PC-9 (cell line): ENCODE results near the gene MORF4L1. TPM values are rescaled to one million over a fixed set of nuclear protein-coding genes. Genes with fewer than 3 reads are reported as not detected.

Experiments
- Bru-seq: library from RNA; stranded (reverse); fragments of 400-500 nt; gene quantifications from one replicate; lab custom pipeline; 2021; lab: Mats Ljungman, UMichigan
- BruChase-seq, 2 experiments: library from RNA; stranded (reverse); fragments of 400-500 nt; gene quantifications; one replicate each; lab custom pipeline; 2021; lab: Mats Ljungman, UMichigan
- BruUV-seq: library from RNA; stranded (reverse); fragments of 400-500 nt; replicated peaks from 2 replicates; lab custom pipeline; 2021; lab: Mats Ljungman, UMichigan
- CTCF ChIA-PET: fragments of 300-600 bp; sonication (Branson Sonifier 250); formaldehyde crosslinking; loops from one replicate; lab custom pipeline; 2022; ENCODE audit warnings: antibody characterized with exemption; lab: Charles Lee
- POLR2A ChIA-PET: fragments of 300-600 bp; sonication (Branson Sonifier 250); formaldehyde crosslinking; loops from one replicate; lab custom pipeline; 2022; ENCODE audit warnings: antibody characterized with exemption; ENCODE audit not compliant: unreplicated experiment; lab: Charles Lee
- DNase-seq, 2 experiments: peaks; one replicate each; pipeline versions ENCODE4 v3.0.0 to v3.0.0-alpha.2; 2015 to 2022; ENCODE audit warnings: mixed read lengths in 1 of 2
- H2AFZ ChIP-seq: fragments of 200-600 bp; sonication (generic); 2 replicates; pipeline ENCODE4 v1.8.1; 2017; ENCODE audit warnings: antibody characterized with exemption
- H3F3A ChIP-seq: fragments of 200-600 bp; sonication (generic); 2 replicates; pipeline ENCODE4 v1.8.1; 2017; ENCODE audit warnings: antibody characterized with exemption, mild to moderate bottlenecking, low read depth; ENCODE audit not compliant: insufficient read depth
- H3K27ac ChIP-seq: fragments of 200-600 bp; sonication (generic); 2 replicates; pipeline ENCODE4 v1.6.1; 2016; ENCODE audit warnings: mixed run types
- H3K27me3 ChIP-seq: fragments of 200-600 bp; sonication (generic); 2 replicates; pipeline ENCODE4 v1.6.1; 2016; ENCODE audit warnings: low read depth, mixed run types; ENCODE audit not compliant: insufficient read depth
- H3K36me3 ChIP-seq: fragments of 200-600 bp; sonication (generic); 2 replicates; pipeline ENCODE4 v1.6.1; 2016; ENCODE audit warnings: low read depth, mixed run types
- H3K4me1 ChIP-seq: fragments of 200-600 bp; sonication (generic); replicated peaks from 2 replicates; pipeline ENCODE4 v1.6.1; 2016; ENCODE audit warnings: mixed run types; ENCODE audit not compliant: insufficient read depth
- H3K4me2 ChIP-seq: fragments of 200-600 bp; sonication (generic); 2 replicates; pipeline ENCODE4 v1.6.1; 2017; ENCODE audit warnings: mixed run types
- H3K4me3 ChIP-seq: fragments of 200-600 bp; sonication (generic); 2 replicates; pipeline ENCODE4 v1.6.1; 2016; ENCODE audit warnings: mixed run types
- H3K79me2 ChIP-seq: fragments of 200-600 bp; sonication (generic); 2 replicates; pipeline ENCODE4 v1.6.1; 2017; ENCODE audit warnings: low read depth, mixed run types
- H3K9me2 ChIP-seq: fragments of 200-600 bp; sonication (generic); 2 replicates; pipeline ENCODE4 v1.8.1; 2017; ENCODE audit warnings: mild to moderate bottlenecking; ENCODE audit not compliant: insufficient read depth
- H3K9me3 ChIP-seq: fragments of 200-600 bp; sonication (generic); 2 replicates; pipeline ENCODE4 v1.8.1; 2016; ENCODE audit warnings: low read depth; ENCODE audit not compliant: insufficient read depth
- H4K20me1 ChIP-seq: fragments of 200-600 bp; sonication (generic); 2 replicates; pipeline ENCODE4 v1.8.1; 2017; ENCODE audit not compliant: insufficient read depth
- EZH2 ChIP-seq: fragments of 200-600 bp; sonication (generic); IDR thresholded peaks from 2 replicates; pipeline ENCODE4 v1.8.0; 2017; ENCODE audit warnings: antibody characterized with exemption, low read depth
- intact Hi-C: fragments of 100-400 bp; cut with micrococcal nuclease; formaldehyde crosslinking; loops from one replicate; pipeline ENCODE4 v1.10.0; 2022; ENCODE audit not compliant: unreplicated experiment
- long read RNA-seq: library from polyadenylated mRNA; stranded (forward); transcript quantifications from one replicate; pipeline ENCODE4 v2.0.0, GENCODE V29; 2022
- total RNA-seq: library from RNA; stranded (reverse); gene quantifications from 2 replicates; pipeline ENCODE4 v1.2.3, GENCODE V29; 2021
- TF ChIP-seq, protein P1 (sequence below): fragments of 200-600 bp; sonication (generic); conservative IDR thresholded peaks from 2 replicates; pipeline ENCODE4 v1.6.1; 2017; ENCODE audit warnings: mixed run types, antibody characterized with exemption, mild to moderate bottlenecking, moderate library complexity

MORF4L1 gene, protein sequence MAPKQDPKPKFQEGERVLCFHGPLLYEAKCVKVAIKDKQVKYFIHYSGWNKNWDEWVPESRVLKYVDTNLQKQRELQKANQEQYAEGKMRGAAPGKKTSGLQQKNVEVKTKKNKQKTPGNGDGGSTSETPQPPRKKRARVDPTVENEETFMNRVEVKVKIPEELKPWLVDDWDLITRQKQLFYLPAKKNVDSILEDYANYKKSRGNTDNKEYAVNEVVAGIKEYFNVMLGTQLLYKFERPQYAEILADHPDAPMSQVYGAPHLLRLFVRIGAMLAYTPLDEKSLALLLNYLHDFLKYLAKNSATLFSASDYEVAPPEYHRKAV
- total RNA-seq (240 and 282 TPM in 2 replicates), Bru-seq, nascent RNA (percentile 92 among the genes with signal in this experiment), BruChase-seq, experiment 1, labeled RNA remaining after a 2-hour chase (percentile 85 among the genes with signal in this experiment), BruChase-seq, experiment 2, labeled RNA remaining after a 6-hour chase (percentile 93 among the genes with signal in this experiment)
- long read RNA-seq, transcript MORF4L1-201 (13 exons, 2,359 nt): minor isoform, 8 of 373 reads
- long read RNA-seq, transcript MORF4L1-203 (12 exons, 1,880 nt): major isoform, 295 of 373 reads
- long read RNA-seq, partial matches to known transcripts: 20 of 373 reads
- long read RNA-seq, other reads (novel, unspliced or antisense): 47 of 373 reads

DNA sequence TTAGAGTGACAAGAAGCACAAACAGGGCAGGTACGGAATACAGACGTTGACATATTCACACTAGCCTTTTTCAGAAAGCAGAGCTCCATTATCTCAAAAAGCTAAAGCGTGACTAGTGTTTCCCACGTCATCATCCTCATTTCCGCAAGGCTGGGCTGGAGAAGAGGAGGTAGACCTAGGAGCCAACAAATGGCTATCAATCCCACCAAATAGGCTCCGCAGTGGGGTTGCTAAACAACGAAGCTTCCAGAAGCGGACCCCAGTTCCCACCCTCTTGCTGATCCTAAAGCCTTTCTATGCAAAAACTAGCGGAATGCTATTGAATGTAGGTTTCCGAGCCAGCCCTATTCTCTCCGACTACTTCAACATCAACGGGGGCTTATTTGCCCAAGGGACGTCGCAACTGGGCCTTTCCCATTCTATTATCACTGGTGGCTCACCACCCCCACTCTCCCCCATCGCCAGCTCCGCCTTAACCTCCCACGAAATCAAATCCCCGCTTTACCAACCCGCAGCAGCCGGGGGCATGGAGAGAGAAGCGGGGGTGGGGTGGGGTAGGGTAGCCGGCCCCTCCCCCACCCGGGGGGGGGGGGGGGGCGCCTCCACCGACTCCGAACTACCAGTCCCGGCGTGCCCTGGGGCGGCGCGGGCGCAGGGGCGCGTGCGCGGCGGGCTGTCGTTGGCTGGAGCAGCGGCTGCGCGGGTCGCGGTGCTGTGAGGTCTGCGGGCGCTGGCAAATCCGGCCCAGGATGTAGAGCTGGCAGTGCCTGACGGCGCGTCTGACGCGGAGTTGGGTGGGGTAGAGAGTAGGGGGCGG is at the start of gene MORF4L1:
Gene MORF4L1, plus strand, starts transcription at position 736 of the 817 bp plus-strand sequence. CDS start 128 bp downstream, outside the sequence.
- H2AFZ ChIP-seq: peak within 1 kb of the TSS; percentile 79
- peaks cover 25% of the 10 kb centered on the region for H3K4me1 ChIP-seq
- CTCF ChIA-PET: no interaction called here
- H3K4me3 ChIP-seq: peak within 1 kb of the TSS; percentile 100
- peaks cover 36% of the 10 kb centered on the region for H4K20me1 ChIP-seq
- TF ChIP-seq, protein P1, sequence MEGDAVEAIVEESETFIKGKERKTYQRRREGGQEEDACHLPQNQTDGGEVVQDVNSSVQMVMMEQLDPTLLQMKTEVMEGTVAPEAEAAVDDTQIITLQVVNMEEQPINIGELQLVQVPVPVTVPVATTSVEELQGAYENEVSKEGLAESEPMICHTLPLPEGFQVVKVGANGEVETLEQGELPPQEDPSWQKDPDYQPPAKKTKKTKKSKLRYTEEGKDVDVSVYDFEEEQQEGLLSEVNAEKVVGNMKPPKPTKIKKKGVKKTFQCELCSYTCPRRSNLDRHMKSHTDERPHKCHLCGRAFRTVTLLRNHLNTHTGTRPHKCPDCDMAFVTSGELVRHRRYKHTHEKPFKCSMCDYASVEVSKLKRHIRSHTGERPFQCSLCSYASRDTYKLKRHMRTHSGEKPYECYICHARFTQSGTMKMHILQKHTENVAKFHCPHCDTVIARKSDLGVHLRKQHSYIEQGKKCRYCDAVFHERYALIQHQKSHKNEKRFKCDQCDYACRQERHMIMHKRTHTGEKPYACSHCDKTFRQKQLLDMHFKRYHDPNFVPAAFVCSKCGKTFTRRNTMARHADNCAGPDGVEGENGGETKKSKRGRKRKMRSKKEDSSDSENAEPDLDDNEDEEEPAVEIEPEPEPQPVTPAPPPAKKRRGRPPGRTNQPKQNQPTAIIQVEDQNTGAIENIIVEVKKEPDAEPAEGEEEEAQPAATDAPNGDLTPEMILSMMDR: no peak
- TF ChIP-seq EZH2: no peak
- H3K9me3 ChIP-seq: no peaks in the 10 kb centered on the region
- DNase-seq: peak; percentile 80 to 98
- no peaks in the 10 kb centered on the region for H3K9me2 ChIP-seq
- H3K79me2 ChIP-seq: peaks cover 46% of the 10 kb centered on the region
- no peaks in the 10 kb centered on the region for H3K27me3 ChIP-seq
- H3F3A ChIP-seq: peaks cover 17% of the 10 kb centered on the region
- POLR2A ChIA-PET: interaction anchor here (0.6 to 0.7 kb wide), 6 partner anchors 9 to 573 kb away, joined by 3 to 23 read pairs (median 9); partner anchors contain the start of gene SKIC8
- H3K36me3 ChIP-seq: no peaks in the 10 kb centered on the region
- intact Hi-C loops: no loop called here
- H3K27ac ChIP-seq: peak within 1 kb of the TSS; percentile 99
- peak within 1 kb of the TSS; percentile 90 for H3K4me2 ChIP-seq
- TSS peak; percentile 65 for BruUV-seq

DNA sequence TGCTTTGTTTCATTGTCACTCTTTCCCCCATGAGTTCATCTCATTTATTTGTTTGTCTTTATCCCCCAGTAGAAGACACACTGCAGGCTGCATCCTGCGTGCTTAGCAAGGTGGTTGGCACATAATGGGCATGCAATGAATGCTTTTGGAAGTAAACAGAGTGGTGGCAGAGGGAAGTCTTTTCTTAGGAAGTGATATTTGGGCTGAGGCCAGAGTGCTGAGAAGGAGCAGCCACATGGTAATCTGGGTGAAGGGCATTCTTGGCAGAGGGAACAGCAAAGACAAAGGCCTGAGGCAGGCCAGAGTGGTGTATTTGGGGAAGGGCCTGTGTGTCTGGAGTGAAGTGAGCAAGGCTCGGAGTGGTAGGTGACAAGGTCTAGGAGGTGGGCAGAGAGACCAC is 43.8 kb upstream of the MORF4L1 start:
- no peaks in the 10 kb centered on the region for H3K79me2 ChIP-seq
- H3K4me3 ChIP-seq: no peak overlapping the region
- TF ChIP-seq, protein P1: no peak
- TF ChIP-seq EZH2: no peak
- H2AFZ ChIP-seq: no peak overlapping the region
- no TSS peak for BruUV-seq
- no peaks in the 10 kb centered on the region for H4K20me1 ChIP-seq
- H3K36me3 ChIP-seq: no peaks in the 10 kb centered on the region
- H3K27ac ChIP-seq: no peak overlapping the region
- H3K9me3 ChIP-seq: no peaks in the 10 kb centered on the region
- no peaks in the 10 kb centered on the region for H3K9me2 ChIP-seq
- H3K4me2 ChIP-seq: no peak overlapping the region
- no peaks in the 10 kb centered on the region for H3F3A ChIP-seq
- ChIA-PET CTCF (no interaction called here), POLR2A (no interaction called here)
- peaks cover 11% of the 10 kb centered on the region; the same call in 1 of the 2 replicates for H3K27me3 ChIP-seq
- DNase-seq: no peak
- no peaks in the 10 kb centered on the region for H3K4me1 ChIP-seq
- intact Hi-C loops: no loop called here
